GM12874 (cell line): ENCODE data around the gene SIGLEC15.

ENCODE experiments used
- TF ChIP-seq, protein P1 (sequence below): IDR thresholded peaks from 2 replicates; pipeline ENCODE4 v1.5.1; 2011; ENCODE audit warnings: low read depth, mild to moderate bottlenecking, control low read depth, low read length, moderate library complexity; ENCODE audit not compliant: insufficient read depth

The SIGLEC15 gene

DNA sequence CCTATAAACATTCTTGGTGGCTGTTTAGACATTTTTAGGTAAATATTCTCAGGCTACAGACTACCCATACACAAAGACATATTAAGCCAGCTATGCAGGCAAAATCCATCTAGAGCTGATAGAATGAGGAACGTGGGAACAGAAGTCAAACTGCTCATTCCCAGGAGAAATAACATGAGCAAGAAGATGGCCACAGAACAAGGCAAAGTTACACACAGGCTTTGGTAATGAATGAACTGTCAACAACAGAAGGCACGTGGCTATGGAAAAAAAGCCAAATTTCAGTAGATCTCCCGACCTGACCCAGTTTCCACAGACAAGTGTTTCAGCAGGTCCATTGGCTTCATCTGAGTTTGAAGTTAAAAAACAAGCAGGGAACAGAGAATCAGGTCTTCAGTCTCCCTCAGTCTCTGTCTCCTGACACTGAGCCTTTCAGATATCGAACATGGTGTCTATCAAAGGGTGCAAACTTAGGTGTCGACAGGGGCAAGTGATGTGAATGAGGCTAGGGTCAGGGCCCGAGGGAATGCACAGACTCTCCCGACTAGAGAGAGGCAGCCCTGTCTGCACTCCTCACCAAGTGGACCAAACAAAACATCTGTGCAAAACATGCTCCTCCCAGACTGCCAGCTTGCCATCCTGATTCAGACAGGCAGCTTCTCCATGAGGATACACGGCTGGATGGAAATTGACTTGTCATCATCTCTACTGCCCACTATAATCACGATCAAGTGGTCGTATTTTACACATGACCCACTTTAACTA is 25.9 kb downstream of the SIGLEC15 start:
- TF ChIP-seq, protein P1, sequence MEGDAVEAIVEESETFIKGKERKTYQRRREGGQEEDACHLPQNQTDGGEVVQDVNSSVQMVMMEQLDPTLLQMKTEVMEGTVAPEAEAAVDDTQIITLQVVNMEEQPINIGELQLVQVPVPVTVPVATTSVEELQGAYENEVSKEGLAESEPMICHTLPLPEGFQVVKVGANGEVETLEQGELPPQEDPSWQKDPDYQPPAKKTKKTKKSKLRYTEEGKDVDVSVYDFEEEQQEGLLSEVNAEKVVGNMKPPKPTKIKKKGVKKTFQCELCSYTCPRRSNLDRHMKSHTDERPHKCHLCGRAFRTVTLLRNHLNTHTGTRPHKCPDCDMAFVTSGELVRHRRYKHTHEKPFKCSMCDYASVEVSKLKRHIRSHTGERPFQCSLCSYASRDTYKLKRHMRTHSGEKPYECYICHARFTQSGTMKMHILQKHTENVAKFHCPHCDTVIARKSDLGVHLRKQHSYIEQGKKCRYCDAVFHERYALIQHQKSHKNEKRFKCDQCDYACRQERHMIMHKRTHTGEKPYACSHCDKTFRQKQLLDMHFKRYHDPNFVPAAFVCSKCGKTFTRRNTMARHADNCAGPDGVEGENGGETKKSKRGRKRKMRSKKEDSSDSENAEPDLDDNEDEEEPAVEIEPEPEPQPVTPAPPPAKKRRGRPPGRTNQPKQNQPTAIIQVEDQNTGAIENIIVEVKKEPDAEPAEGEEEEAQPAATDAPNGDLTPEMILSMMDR = no peak

DNA sequence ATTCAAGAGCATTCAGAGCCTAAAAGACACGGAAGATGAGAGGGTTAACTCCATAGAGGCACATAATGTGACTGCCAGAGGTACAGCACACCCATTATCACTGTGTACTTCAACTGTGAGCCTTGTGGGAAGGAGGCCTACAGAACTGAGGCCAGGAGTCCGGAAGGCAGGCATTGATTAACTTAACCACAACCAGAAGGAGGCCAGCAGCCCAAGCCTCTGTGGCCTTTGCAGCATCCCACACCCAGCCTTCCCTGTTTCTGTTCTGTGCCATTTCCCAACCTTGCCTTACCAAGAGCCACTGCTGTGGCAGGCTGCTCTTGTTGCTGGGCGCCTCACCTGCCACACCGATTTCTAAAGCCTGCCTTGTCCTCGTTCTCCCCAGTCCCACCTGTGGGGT is 27.2 kb downstream of the SIGLEC15 start:
- TF ChIP-seq, protein P1 = no peak

DNA sequence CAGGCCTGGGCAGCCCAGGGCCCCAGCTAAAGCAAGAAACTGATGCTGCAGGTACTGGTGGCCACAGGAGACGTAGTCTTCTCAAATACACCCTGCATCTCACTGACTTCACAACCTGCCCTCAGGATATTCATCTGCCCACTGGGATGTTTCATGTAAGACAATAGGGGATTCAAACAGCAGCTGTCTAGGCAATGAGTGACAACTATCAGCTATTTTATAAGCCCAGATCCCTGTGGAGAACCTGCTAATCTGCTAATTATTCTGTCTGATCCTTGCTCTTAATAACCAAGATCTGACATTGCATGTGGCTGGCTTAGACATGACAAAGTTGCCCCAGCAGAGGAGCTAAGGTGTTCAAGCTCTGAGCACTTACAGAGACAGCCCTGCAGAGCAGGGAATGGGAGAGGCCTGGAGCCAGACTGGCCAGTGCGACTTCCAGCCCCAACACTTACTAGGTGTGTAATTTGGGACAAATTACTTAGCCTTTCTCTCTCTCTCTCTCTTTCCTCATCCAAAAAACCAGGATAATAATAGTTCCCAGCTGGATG is 28.6 kb downstream of the SIGLEC15 start:
- TF ChIP-seq, protein P1 = no peak

DNA sequence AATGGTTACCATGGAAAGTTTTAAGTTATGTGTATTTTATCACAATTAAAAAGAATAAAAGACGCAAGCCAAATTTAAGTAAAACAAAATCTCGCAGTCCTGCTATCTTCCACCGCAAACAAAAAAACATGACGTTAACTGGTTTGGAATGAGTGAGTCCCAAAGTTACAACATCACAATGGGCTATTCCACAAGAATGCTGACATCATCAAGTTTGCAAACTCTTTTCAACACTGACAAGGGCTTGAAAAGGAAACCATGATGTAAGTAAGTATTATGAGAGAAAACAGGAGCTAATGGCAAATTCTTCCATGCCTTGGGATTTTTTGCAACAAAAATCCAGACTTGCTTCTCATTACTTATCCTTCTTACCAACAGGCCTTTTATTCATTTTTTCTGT is 31.1 kb downstream of the SIGLEC15 start:
- TF ChIP-seq, protein P1 = no peak

DNA sequence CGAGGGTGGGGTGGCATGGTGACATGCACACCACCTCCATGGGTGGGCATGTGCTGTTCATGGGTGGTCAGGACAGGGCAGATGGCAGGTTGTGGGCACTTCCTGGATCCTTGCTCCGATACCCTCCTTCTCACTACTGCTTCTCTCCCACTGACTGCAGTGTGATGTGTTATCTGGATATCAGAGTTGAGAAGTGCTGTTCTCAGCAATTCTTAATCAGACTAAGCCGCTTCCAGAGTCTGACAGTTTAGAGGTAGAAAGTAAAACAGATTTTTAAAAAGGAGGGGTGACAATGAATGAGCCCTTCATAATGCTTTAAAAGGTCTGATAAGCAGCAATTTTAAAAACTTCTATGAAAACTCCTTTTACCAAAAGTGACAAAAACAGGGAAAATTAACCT is 33.9 kb downstream of the SIGLEC15 start:
- TF ChIP-seq, protein P1 = no peak

DNA sequence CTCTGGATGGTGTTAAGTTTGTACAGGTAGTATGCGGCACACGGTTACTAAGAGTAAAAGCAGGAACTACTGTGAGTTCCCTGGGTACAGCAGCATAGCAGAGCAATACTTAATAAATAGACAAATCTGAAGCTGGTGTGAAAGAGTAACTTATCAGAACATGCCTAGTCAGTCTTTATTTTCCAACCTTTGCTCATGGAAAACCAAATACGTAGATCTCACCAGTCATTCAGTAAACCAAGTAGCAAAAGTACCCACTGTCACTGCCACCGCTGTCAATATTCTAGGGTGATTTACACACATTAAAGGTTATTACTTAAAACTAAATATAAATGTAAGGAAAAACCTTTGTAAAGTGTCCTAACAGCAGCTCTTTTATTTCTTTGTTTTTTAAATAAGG is 35.0 kb downstream of the SIGLEC15 start:
- TF ChIP-seq, protein P1 = no peak

DNA sequence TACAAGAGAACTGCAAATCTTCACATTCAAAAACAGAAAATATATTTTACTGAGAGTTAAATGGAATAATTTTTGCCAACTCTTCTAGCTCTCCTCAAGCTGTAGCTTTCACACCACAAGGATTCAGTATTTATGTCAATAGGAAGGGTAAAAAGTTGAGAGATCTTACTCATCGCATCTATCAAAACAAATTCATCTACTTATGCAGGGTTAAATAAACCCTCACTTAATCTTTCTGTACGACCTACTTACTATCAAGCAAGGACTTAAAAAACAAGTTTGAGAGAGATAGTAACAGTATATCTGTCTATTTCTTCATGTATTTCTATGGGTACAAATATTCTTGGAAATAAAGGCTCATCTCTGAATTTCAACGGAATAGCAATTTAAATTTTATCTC is 35.5 kb downstream of the SIGLEC15 start:
- TF ChIP-seq, protein P1 = no peak
